ENCODE measurements around the gene SMC4.

The SMC4 gene

GRCh38 chr3:160481856-160482255 is 82.4 kb downstream of the SMC4 start:
- no peak overlapping the region for H3K4me3 Mint-ChIP-seq
- H3K9me3 Mint-ChIP-seq = no peaks in the 10 kb centered on the region
- H3K27ac Mint-ChIP-seq = peak overlapping the region; percentile 23

GRCh38 chr3:160482796-160483195 is 83.3 kb downstream of the SMC4 start:
- Mint-ChIP-seq H3K27ac (no peak overlapping the region), H3K9me3 (no peaks in the 10 kb centered on the region), H3K4me1 (peaks cover 46% of the 10 kb centered on the region), H3K36me3 (ENCODE audit: low read depth) (no peaks in the 10 kb centered on the region), H3K27me3 (ENCODE audit: low read depth, poor library complexity) (peaks cover 5% of the 10 kb centered on the region), H3K4me3 (no peak overlapping the region)
- no peak for TF ChIP-seq CTCF (IDR thresholded peaks at IDR 0.05)
- no peak for DNase-seq

More at GRCh38 chr3:160481856-160482255, 82.4 kb downstream of the SMC4 start:
- no peak for DNase-seq
- peaks cover 51% of the 10 kb centered on the region for H3K4me1 Mint-ChIP-seq
- peaks cover 10% of the 10 kb centered on the region for H3K27me3 Mint-ChIP-seq (ENCODE audit: low read depth, poor library complexity)
- TF ChIP-seq CTCF (IDR thresholded peaks at IDR 0.05) = no peak
- no peaks in the 10 kb centered on the region for H3K36me3 Mint-ChIP-seq (ENCODE audit: low read depth)

Measured in nephron progenitor cell (in vitro differentiated cells).